SKM-1 (cell line): Measurements from ENCODE around the gene HIPK2.
A peak's percentile ranks its signal among the peaks of the same experiment; 100 is the strongest.

ENCODE experiments used
- DNase-seq: peaks from one replicate; lab custom pipeline; 2025; ENCODE audit not compliant: unreplicated experiment; lab: John Stamatoyannopoulos, UW

HIPK2 gene

GRCh38 chr7:139777948-139778841 is at the start of gene HIPK2:
HIPK2 (minus strand) TSS chr7:139777998; CDS start chr7:139777623, 375 bp downstream.
- DNase-seq, result peak; percentile 16

DNA sequence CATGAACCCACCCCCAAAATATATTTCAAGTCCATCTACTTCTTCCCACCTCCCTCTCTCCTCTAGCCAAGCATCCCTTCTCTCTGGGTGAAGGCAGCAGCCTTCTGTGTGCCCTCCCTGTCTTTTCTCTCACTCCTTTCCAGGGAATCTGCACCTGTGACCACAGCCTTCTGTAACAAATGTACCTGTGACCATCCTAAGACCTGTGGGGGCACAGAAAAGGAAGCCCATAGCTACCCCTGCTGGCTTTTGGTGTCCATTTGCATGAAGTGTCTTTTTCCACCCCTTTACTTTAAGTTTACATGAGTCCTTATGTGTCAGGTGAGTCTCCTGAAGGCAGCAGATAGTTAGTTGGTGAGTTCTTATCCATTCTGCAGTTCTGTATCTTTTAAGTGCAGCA is 49.2 kb upstream of the HIPK2 start:
- no peak for DNase-seq

- DNase-seq, result no peak
Observed at GRCh38 chr7:139825666-139826290, 48.0 kb upstream of the HIPK2 start.

GRCh38 chr7:139823959-139824521 is 46.2 kb upstream of the HIPK2 start:
- no peak for DNase-seq

DNA sequence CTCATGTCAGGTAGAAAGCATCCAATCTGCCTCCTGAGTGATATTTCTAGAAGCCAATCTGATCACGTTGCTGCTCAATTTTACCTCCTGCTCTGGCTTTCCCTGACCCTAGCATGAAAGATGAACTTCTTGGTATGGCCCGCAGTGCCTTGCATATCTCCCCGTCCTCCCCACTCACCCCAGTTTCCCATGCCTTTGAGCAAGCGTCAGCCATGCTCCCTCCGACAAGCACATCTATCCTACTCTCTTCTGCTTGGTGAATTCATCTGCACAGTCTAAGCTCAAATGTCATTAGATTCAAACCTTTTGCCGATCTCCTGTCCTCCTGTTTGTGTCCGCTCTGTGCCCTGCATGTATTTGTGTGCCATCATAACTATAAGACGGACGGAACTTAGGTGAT is 45.1 kb upstream of the HIPK2 start:
- DNase-seq, result no peak

GRCh38 chr7:139821349-139822105 is 43.7 kb upstream of the HIPK2 start:
- no peak for DNase-seq

DNA sequence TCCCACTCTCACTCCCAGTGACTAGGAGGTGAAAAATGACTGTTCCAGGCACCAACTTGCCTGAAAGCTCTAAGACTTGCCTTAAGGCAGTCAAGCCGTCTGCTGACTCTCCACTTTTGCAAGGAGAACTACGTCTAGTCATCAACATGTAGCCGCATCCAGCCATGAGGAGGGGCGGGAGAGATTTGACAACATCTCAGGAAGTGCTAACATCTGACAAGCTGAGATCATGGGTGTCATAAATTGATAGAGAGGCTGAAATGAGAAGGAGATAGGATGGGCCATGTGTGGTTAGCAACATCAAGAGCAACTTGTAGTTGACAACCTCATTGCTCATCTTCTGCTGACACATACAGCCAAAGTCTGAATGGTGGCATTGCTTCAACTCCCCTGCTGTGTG is 42.3 kb upstream of the HIPK2 start:
- DNase-seq, result no peak

GRCh38 chr7:139817249-139817648 is 39.5 kb upstream of the HIPK2 start:
- no peak for DNase-seq

- DNase-seq, result no peak
Observed at GRCh38 chr7:139813689-139814088, 35.9 kb upstream of the HIPK2 start.

DNA sequence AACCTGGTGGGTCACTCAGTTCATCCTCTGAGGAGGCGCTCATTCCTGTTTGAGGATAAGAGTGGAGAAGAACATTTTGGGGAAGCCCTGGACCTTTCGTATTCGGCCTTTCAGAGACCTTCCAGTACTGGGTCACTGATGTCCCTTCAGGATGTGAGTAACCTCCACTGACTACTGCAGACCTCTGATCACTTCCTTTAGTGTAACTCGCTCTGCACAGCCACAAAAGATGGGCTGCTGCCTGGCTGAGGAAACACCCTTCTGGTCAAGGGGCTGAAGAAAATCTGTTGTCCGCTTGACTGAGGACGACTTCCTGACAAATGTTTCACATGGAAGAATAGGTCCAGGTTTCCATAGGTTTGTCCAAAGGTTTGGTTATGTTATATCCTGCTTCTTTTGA is 35.4 kb upstream of the HIPK2 start:
- no peak for DNase-seq

DNA sequence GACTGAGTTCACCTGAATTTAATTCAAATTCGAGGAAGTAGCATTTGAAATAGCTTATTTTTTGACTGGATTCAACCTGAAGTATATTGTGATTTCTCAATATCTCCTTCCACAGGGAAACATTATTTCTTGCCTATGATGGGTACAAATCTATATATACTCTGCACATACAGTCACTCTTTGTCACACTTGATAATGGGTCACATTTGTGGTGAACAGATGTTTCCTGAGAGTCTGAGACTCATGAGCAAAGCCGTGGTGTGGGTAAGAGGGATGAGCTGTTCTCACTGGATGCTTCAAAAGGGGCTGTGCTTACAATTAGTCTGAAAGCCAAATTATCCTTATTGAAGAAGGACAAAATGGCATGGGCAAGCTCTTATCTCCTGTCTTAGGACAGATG is 33.3 kb upstream of the HIPK2 start:
- no peak for DNase-seq

- DNase-seq, result no peak
Observed at GRCh38 chr7:139808846-139809442, 31.1 kb upstream of the HIPK2 start.

DNA sequence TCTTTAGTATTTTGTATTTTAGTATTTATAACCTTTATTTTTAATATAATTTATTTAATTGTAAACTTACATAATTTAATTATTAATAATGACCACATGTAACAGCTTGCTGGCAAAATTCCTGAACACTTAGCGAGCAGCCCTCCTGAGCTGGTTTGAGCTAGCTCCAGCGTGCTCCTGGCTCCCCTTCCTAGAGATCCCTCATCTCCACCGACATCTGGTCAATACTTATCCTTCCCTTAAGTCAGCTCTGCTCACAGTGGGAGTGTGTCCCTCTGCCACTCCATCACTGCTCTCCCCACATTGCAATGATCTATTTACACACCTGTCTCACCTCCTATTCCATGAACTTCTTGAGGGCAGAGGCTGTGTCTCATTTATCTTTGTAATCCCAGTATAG is 30.6 kb upstream of the HIPK2 start:
- no peak for DNase-seq

DNA sequence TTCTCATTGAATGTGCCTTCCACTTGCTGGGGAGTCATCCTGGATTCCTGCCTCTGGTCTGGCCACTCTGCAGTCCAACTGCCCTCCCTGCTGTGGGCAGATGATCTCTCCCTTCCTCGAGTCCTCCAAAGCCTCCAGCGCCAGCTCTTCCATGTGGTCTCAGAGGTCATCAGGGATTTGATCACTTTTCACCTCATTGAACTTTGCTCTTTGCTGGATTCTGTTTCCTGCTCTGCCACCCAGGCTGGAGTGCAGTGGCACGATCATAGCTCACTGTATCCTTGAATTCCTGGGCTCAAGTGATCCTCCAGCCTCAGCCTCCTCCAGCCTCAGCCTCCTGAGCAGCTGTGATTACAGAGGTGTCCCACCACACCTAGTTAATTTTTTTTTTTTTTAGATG is 29.2 kb upstream of the HIPK2 start:
- no peak for DNase-seq

GRCh38 chr7:139804571-139804970 is 26.8 kb upstream of the HIPK2 start:
- DNase-seq, result no peak

DNA sequence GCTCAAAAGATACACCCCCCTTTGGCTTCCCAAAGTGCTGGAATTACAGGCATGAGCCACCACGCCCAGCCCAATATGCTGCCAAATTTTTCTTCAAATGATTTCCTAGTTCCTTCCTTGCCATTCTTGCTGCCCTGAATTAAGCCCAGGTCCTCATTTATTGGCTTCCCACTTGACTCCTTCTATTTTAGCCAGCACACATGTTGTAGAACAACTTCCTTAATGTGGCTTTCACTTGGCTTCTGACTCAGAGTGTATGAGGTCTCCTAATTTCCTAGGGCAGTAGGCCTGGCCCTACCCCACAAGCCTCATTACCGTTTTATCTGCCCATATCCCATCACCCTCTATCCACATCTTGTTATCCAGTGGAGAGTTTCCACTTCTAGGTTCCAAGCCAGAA is 21.8 kb upstream of the HIPK2 start:
- DNase-seq, result peak; percentile 25

- no peak for DNase-seq
Observed at GRCh38 chr7:139798892-139799291, 21.1 kb upstream of the HIPK2 start.

- DNase-seq, result no peak
Observed at GRCh38 chr7:139798221-139798620, 20.4 kb upstream of the HIPK2 start.

GRCh38 chr7:139797607-139798006 is 19.8 kb upstream of the HIPK2 start:
- DNase-seq, result no peak

- no peak for DNase-seq
Observed at GRCh38 chr7:139791316-139791715, 13.5 kb upstream of the HIPK2 start.

DNA sequence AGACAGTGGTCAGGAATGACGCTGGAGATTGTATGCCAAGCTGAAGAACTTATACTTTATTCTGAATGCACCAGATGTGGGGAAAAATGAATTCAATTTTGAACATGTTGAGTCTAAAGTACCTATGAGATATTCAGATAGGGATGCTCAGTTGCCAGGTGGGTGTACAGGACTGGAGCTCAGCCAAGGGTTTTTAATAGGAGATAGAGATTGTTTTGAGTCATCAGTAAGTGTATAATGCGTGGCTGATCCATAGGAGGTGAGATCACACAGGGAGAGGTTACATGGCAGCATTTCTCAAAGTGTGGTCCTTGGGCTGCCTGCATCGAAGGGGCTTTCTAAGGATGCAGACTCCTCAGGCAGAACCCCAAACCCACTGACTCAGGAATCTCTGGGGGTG is 6.8 kb upstream of the HIPK2 start:
- DNase-seq, result no peak
